ENCODE results near the gene PIK3IP1. TPM values are rescaled to one million over a fixed set of nuclear protein-coding genes. Genes with fewer than 3 reads are reported as not detected.
"Not testable (repeated sequence)": the region's sequence is repeated elsewhere in the genome, so short reads cannot be mapped to it uniquely, and the experiment has no call there.

Gene PIK3IP1
- total and polyA plus RNA-seq, 2 donors (not counting 3 experiments of a cell fraction or from before 2014, with no cell fraction given) = 7.7 to 13.2 TPM

- FAIRE-seq; H3K4me3 ChIP-seq (replicated peaks in 1 of 3; ENCODE audit: insufficient read depth in 1 of 3, low read depth in 1 of 3, low read length in 3 of 3); DNase-seq (ENCODE audit: low read depth, low spot score); H3K27me3 ChIP-seq (ENCODE audit: control insufficient read depth in 2 of 2, insufficient read depth in 2 of 2, low read length in 2 of 2); H3K9me1 ChIP-seq (replicated peaks; ENCODE audit: control insufficient read depth, extremely low read depth, insufficient read depth, low read length); H3K27ac ChIP-seq (ENCODE audit: insufficient read depth, low read depth, low read length); H3K4me2 ChIP-seq (ENCODE audit: insufficient read depth, low read length); H3K36me3 ChIP-seq (ENCODE audit: control insufficient read depth in 2 of 2, extremely low read depth in 1 of 2, insufficient read depth in 2 of 2, low read length in 2 of 2); H3K9me3 ChIP-seq (replicated peaks; ENCODE audit: control insufficient read depth, insufficient read depth, low read length); BruUV-seq (replicated peaks); H4K20me1 ChIP-seq (replicated peaks; ENCODE audit: control insufficient read depth, extremely low read depth, insufficient read depth, low read length); POLR2A ChIA-PET; H3K9ac ChIP-seq (replicated peaks; ENCODE audit: extremely low read depth, insufficient read depth, low read length); intact Hi-C loops (cut with micrococcal nuclease); dilution Hi-C loops (cut with MboI; ENCODE audit: extremely low pct_ligation_motif_present, low sequenced_read_pairs); H2AFZ ChIP-seq (ENCODE audit: low read depth, low read length): not testable (repeated sequence)
- Histone ChIP-seq H3K79me2 (ENCODE audit: control insufficient read depth, insufficient read depth, low read length) (peaks cover 54% of the 10 kb centered on the region), H3K4me1 (ENCODE audit: control insufficient read depth, extremely low read depth, insufficient read depth, low read length) (peaks cover 45% of the 10 kb centered on the region)
- CTCF ChIA-PET = interaction anchor here (2.2 to 14.3 kb wide), 2 partner anchors 10 to 27 kb away, joined by 9 to 169 read pairs; no protein-coding TSS in a partner anchor
Measured at GRCh38 chr22:31245998-31246397, 46.3 kb downstream of the PIK3IP1 start.

- Histone ChIP-seq H3K9me3 (replicated peaks; ENCODE audit: control insufficient read depth, insufficient read depth, low read length) (no peaks in the 10 kb centered on the region), H4K20me1 (replicated peaks; ENCODE audit: control insufficient read depth, extremely low read depth, insufficient read depth, low read length) (no peaks in the 10 kb centered on the region), H2AFZ (ENCODE audit: low read depth, low read length) (no peak overlapping the region), H3K4me3 (replicated peaks in 1 of 3; ENCODE audit: insufficient read depth in 1 of 3, low read depth in 1 of 3, low read length in 3 of 3) (no peak overlapping the region), H3K79me2 (ENCODE audit: control insufficient read depth, insufficient read depth, low read length) (peaks cover 54% of the 10 kb centered on the region), H3K36me3 (ENCODE audit: control insufficient read depth in 2 of 2, extremely low read depth in 1 of 2, insufficient read depth in 2 of 2, low read length in 2 of 2) (peaks cover 0 to 4% of the 10 kb centered on the region in 2 experiments), H3K9ac (replicated peaks; ENCODE audit: extremely low read depth, insufficient read depth, low read length) (peak overlapping the region; percentile 70), H3K27ac (ENCODE audit: insufficient read depth, low read depth, low read length) (peak overlapping the region; percentile 95), H3K27me3 (ENCODE audit: control insufficient read depth in 2 of 2, insufficient read depth in 2 of 2, low read length in 2 of 2) (no peaks in the 10 kb centered on the region), H3K9me1 (replicated peaks; ENCODE audit: control insufficient read depth, extremely low read depth, insufficient read depth, low read length) (no peaks in the 10 kb centered on the region), H3K4me2 (ENCODE audit: insufficient read depth, low read length) (peak overlapping the region; percentile 24), H3K4me1 (ENCODE audit: control insufficient read depth, extremely low read depth, insufficient read depth, low read length) (peaks cover 55% of the 10 kb centered on the region)
- DNase-seq (ENCODE audit: low read depth, low spot score) = no peak
- CTCF ChIA-PET = interaction anchor here (0.9 to 14.3 kb wide), 8 partner anchors 8 to 47 kb away, joined by 3 to 169 read pairs (median 8); partner anchors contain the start of genes LIMK2 and PIK3IP1
- BruUV-seq (replicated peaks) = no TSS peak
- TF ChIP-seq MYC (IDR thresholded peaks at IDR 0.05; ENCODE audit: low read depth, low read length) (no peak), POLR2A (IDR thresholded peaks at IDR 0.05; ENCODE audit: low read depth, low read length) (no peak), GATA2 (IDR thresholded peaks at IDR 0.05; ENCODE audit: insufficient read depth, insufficient read length, low read depth, low read length) (no peak), MAX (IDR thresholded peaks at IDR 0.05; ENCODE audit: insufficient read depth, insufficient read length) (no peak), EZH2 (IDR thresholded peaks at IDR 0.05; ENCODE audit: borderline replicate concordance, low read depth, low read length, severe bottlenecking) (no peak), FOS (IDR thresholded peaks at IDR 0.05; ENCODE audit: borderline replicate concordance, insufficient read depth, low read length) (no peak), POLR2AphosphoS5 (IDR thresholded peaks at IDR 0.05; ENCODE audit: insufficient read depth, low read depth, low read length) (no peak), JUN (IDR thresholded peaks at IDR 0.05; ENCODE audit: borderline replicate concordance, insufficient read depth, insufficient read length, low read depth) (no peak)
- TF ChIP-seq, protein P1, sequence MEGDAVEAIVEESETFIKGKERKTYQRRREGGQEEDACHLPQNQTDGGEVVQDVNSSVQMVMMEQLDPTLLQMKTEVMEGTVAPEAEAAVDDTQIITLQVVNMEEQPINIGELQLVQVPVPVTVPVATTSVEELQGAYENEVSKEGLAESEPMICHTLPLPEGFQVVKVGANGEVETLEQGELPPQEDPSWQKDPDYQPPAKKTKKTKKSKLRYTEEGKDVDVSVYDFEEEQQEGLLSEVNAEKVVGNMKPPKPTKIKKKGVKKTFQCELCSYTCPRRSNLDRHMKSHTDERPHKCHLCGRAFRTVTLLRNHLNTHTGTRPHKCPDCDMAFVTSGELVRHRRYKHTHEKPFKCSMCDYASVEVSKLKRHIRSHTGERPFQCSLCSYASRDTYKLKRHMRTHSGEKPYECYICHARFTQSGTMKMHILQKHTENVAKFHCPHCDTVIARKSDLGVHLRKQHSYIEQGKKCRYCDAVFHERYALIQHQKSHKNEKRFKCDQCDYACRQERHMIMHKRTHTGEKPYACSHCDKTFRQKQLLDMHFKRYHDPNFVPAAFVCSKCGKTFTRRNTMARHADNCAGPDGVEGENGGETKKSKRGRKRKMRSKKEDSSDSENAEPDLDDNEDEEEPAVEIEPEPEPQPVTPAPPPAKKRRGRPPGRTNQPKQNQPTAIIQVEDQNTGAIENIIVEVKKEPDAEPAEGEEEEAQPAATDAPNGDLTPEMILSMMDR (IDR thresholded peaks at IDR 0.05; ENCODE audit: extremely low read depth in 1 of 2, insufficient read depth in 1 of 2, low read depth in 1 of 2, low read length in 2 of 2) = no peak
- intact Hi-C loops (cut with micrococcal nuclease) (loop anchor here (1.0 kb wide), 1 partner anchor 10 kb away; no protein-coding TSS in a partner anchor), dilution Hi-C loops (cut with MboI; ENCODE audit: extremely low pct_ligation_motif_present, low sequenced_read_pairs) (no loop called here)
- POLR2A ChIA-PET = interaction anchor here (1.4 kb wide), 1 partner anchor 16 kb away, joined by 3 read pairs; no protein-coding TSS in a partner anchor
- no peak for FAIRE-seq
Measured at GRCh38 chr22:31244943-31245451, 47.3 kb downstream of the PIK3IP1 start.
